Keratinocyte (primary cell): ENCODE data around the gene NSG1. TPM values are rescaled to one million over a fixed set of nuclear protein-coding genes. Genes with fewer than 3 reads are reported as not detected.

Source experiments
- DNase-seq: peaks from one replicate; pipeline ENCODE4 v3.0.0-alpha.2; 2011; ENCODE audit warnings: low read depth, missing footprints, low spot score
- FAIRE-seq: peaks from 2 replicates; lab custom pipeline; 2011; peaks lifted over from hg19 to GRCh38; lab: Jason Lieb, UNC
- H2AFZ ChIP-seq: 2 replicates; pipeline ENCODE4 v1.6.0; 2012; ENCODE audit warnings: low read length, control low read depth, inconsistent platforms; ENCODE audit not compliant: control insufficient read depth
- H3K27ac ChIP-seq: 2 replicates; pipeline ENCODE4 v1.5.1; 2011; ENCODE audit warnings: low read length; ENCODE audit not compliant: control insufficient read depth, insufficient read depth
- H3K27me3 ChIP-seq: 3 replicates; pipeline ENCODE4 v1.6.0; 2011; ENCODE audit warnings: low read length; ENCODE audit not compliant: control insufficient read depth, insufficient read depth; ENCODE audit errors: extremely low read depth
- H3K36me3 ChIP-seq, 2 experiments: 2 replicates in 1 of 2; 3 replicates in 1 of 2; pipeline ENCODE4 v1.5.1; 2011; ENCODE audit warnings: low read length in 2 of 2, mild to moderate bottlenecking in 1 of 2; ENCODE audit not compliant: control insufficient read depth in 2 of 2, insufficient read depth in 2 of 2; ENCODE audit errors: extremely low read depth in 1 of 2
- H3K4me1 ChIP-seq: 3 replicates; pipeline ENCODE4 v1.5.1; 2011; ENCODE audit warnings: low read length; ENCODE audit not compliant: control insufficient read depth, insufficient read depth; ENCODE audit errors: extremely low read depth
- H3K4me2 ChIP-seq: 3 replicates; pipeline ENCODE4 v1.6.0; 2011; ENCODE audit warnings: low read depth, low read length; ENCODE audit not compliant: control insufficient read depth, insufficient read depth; ENCODE audit errors: extremely low read depth
- H3K4me3 ChIP-seq, 3 experiments: fragments of 200-600 bp in 1 of 3; sonication (generic) in 1 of 3; 2 replicates in 2 of 3; 3 replicates in 1 of 3; pipeline ENCODE4 v1.5.1; 2011 to 2016; ENCODE audit warnings: low read length in 3 of 3, mild to moderate bottlenecking in 3 of 3, control low read depth in 2 of 3, inconsistent platforms in 1 of 3, low read depth in 1 of 3, mixed read lengths in 1 of 3, mixed run types in 1 of 3, moderate library complexity in 1 of 3; ENCODE audit not compliant: control insufficient read depth in 2 of 3, insufficient read depth in 2 of 3; ENCODE audit errors: extremely low read depth in 1 of 3
- H3K79me2 ChIP-seq: 2 replicates; pipeline ENCODE4 v1.6.0; 2012; ENCODE audit warnings: low read length; ENCODE audit not compliant: control insufficient read depth, insufficient read depth
- H3K9ac ChIP-seq: 3 replicates; pipeline ENCODE4 v1.6.0; 2011; ENCODE audit warnings: low read length; ENCODE audit not compliant: control insufficient read depth, insufficient read depth; ENCODE audit errors: extremely low read depth
- H3K9me1 ChIP-seq: 3 replicates; pipeline ENCODE4 v1.6.0; 2011; ENCODE audit warnings: low read length; ENCODE audit not compliant: control insufficient read depth, insufficient read depth; ENCODE audit errors: extremely low read depth
- H3K9me3 ChIP-seq: 2 replicates; pipeline ENCODE4 v1.5.1; 2012; ENCODE audit warnings: low read depth, low read length; ENCODE audit not compliant: control insufficient read depth
- H4K20me1 ChIP-seq: 3 replicates; pipeline ENCODE4 v1.6.0; 2011; ENCODE audit warnings: low read length; ENCODE audit not compliant: control insufficient read depth, insufficient read depth; ENCODE audit errors: extremely low read depth
- EZH2 ChIP-seq: IDR thresholded peaks from one replicate; pipeline ENCODE4 v1.6.1; 2012; ENCODE audit warnings: inconsistent platforms, mild to moderate bottlenecking, low read length, moderate library complexity
- dilution Hi-C: fragments of 300-500 bp; cut with MboI; formaldehyde crosslinking; loops from one replicate; pipeline ENCODE4 v1.7.0; 2020; ENCODE audit warnings: low sequenced_read_pairs; ENCODE audit not compliant: extremely low pct_ligation_motif_present
- polyA plus RNA-seq, 5 experiments: library from polyadenylated mRNA; depleted of rRNA in 3 of 5; stranded (reverse) in 3 of 5; stranded (forward) in 1 of 5; unstranded in 1 of 5; fragments of >200 nt; gene quantifications; 1 replicate in 1 of 5; 2 replicates in 3 of 5; 3 replicates in 1 of 5; pipeline versions ENCODE4 v1.2.1 to v1.2.3, GENCODE V29; 2011 to 2012; ENCODE audit warnings: missing spikeins in 2 of 5, low read depth in 1 of 5, low replicate concordance in 1 of 5
- TF ChIP-seq, protein P1 (sequence below), 3 experiments: IDR thresholded peaks in 1 of 3; conservative IDR thresholded peaks in 1 of 3; optimal IDR thresholded peaks in 1 of 3; 2 replicates in 2 of 3; 3 replicates in 1 of 3; pipeline versions ENCODE3 to v1.5.1; 2011; ENCODE audit warnings: low read length in 3 of 3, mild to moderate bottlenecking in 3 of 3, moderate library complexity in 2 of 3, control low read depth in 1 of 3, inconsistent platforms in 1 of 3; ENCODE audit not compliant: insufficient read depth in 2 of 3; ENCODE audit errors: extremely low read depth in 1 of 3

The NSG1 gene
- polyA plus RNA-seq, 1 donor (not counting 4 experiments of a cell fraction or from before 2014, with no cell fraction given) = 49.3 TPM

DNA sequence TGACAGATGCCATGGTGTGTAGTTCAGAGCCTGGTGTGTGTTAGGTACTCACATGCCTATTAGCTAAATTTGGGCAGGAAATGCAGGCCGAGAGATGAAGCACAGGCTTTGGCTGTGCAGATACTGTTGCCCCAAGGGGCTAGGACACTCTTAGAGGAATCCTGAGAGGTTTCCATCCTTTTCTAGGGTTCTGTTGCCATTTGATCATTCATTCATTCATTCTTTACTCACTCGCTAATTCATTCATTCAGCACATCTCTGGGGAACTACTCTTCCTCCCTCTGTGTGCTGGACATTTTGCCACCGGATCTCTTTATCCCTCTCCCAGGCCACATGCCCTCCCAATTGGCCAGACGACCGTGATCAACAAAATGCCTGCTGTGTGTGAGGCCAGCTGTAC, 43.9 kb upstream of the NSG1 start:
- no peak overlapping the region for H3K4me2 ChIP-seq
- no peaks in the 10 kb centered on the region for H3K79me2 ChIP-seq
- peaks cover 6% of the 10 kb centered on the region for H3K27me3 ChIP-seq
- H3K27ac ChIP-seq = no peak overlapping the region
- no peaks in the 10 kb centered on the region for H3K36me3 ChIP-seq
- dilution Hi-C loops = no loop called here
- H3K4me1 ChIP-seq = no peaks in the 10 kb centered on the region
- no peak for TF ChIP-seq EZH2
- TF ChIP-seq, protein P1, sequence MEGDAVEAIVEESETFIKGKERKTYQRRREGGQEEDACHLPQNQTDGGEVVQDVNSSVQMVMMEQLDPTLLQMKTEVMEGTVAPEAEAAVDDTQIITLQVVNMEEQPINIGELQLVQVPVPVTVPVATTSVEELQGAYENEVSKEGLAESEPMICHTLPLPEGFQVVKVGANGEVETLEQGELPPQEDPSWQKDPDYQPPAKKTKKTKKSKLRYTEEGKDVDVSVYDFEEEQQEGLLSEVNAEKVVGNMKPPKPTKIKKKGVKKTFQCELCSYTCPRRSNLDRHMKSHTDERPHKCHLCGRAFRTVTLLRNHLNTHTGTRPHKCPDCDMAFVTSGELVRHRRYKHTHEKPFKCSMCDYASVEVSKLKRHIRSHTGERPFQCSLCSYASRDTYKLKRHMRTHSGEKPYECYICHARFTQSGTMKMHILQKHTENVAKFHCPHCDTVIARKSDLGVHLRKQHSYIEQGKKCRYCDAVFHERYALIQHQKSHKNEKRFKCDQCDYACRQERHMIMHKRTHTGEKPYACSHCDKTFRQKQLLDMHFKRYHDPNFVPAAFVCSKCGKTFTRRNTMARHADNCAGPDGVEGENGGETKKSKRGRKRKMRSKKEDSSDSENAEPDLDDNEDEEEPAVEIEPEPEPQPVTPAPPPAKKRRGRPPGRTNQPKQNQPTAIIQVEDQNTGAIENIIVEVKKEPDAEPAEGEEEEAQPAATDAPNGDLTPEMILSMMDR (optimal IDR thresholded peaks at IDR 0.05 in 1 of 3, IDR thresholded peaks at IDR 0.05 in 1 of 3, conservative IDR thresholded peaks at IDR 0.05 in 1 of 3; ENCODE audit: extremely low read depth in 1 of 3, insufficient read depth in 2 of 3, low read length in 3 of 3) = no peak
- no peak overlapping the region for H3K9ac ChIP-seq
- H2AFZ ChIP-seq = no peak overlapping the region
- H4K20me1 ChIP-seq = no peaks in the 10 kb centered on the region
- H3K9me3 ChIP-seq = no peaks in the 10 kb centered on the region
- DNase-seq (no peak), FAIRE-seq (no peak)
- no peak overlapping the region for H3K4me3 ChIP-seq
- no peaks in the 10 kb centered on the region for H3K9me1 ChIP-seq

DNA sequence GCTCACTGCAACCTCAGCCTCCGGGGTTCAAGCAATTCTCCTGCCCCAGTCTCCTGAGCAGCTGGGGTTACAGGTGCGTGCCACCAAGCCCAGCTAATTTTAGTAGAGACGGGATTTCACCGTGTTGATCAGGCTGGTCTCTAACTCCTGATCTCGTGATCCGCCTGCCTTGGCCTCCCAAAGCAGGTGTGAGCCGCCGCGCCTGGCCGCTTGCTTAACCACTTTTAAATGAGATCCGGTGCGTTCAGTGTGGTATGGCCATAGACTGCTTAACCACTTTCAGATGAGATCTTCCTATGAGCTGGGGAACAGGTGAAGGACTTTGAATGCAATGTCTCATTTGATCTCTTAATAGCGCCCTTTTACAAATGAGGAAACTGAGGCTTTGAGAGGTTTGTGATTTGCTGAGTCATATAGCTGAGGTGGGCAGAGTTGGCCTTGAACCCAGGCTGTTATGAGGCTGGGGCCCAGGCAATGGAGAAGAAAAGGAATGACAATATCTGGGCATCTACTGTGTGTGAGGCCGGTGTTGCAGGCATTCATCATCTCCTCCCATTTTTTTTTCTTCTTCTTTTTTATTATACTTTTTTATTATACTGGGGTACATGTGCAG, 41.9 kb upstream of the NSG1 start:
- Histone ChIP-seq H3K27ac (no peak overlapping the region), H3K4me3 (no peak overlapping the region), H3K4me1 (no peaks in the 10 kb centered on the region), H3K9ac (no peak overlapping the region), H3K9me1 (no peaks in the 10 kb centered on the region), H3K79me2 (no peaks in the 10 kb centered on the region), H3K27me3 (no peaks in the 10 kb centered on the region), H3K9me3 (no peaks in the 10 kb centered on the region), H4K20me1 (no peaks in the 10 kb centered on the region), H2AFZ (no peak overlapping the region), H3K4me2 (no peak overlapping the region), H3K36me3 (no peaks in the 10 kb centered on the region)
- TF ChIP-seq EZH2 = no peak
- TF ChIP-seq, protein P1 (optimal IDR thresholded peaks at IDR 0.05 in 1 of 3, IDR thresholded peaks at IDR 0.05 in 1 of 3, conservative IDR thresholded peaks at IDR 0.05 in 1 of 3; ENCODE audit: extremely low read depth in 1 of 3, insufficient read depth in 2 of 3, low read length in 3 of 3) = no peak
- FAIRE-seq (no peak), DNase-seq (no peak)
- dilution Hi-C loops = no loop called here
